A549 (cell line): ENCODE results near the gene NUDCD3. TPM values are rescaled to one million over a fixed set of nuclear protein-coding genes. Genes with fewer than 3 reads are reported as not detected.

Experiments used
- ATAC-seq, 2 experiments: fragments of 200-7000 bp in 1 of 2; fragments of >200 bp in 1 of 2; cut with Nextera tagmentation in 1 of 2; cut with Tn5 transposase in 1 of 2; 3 replicates each; pipeline versions ENCODE4 v1.8.0 to v1.9.1; 2018 to 2020; ENCODE audit warnings: mild to moderate bottlenecking in 1 of 2, moderate library complexity in 1 of 2
- CTCF ChIA-PET: fragments of 300-600 bp; sonication (Branson Sonifier 250); formaldehyde crosslinking; extraction: SDS; loops from one replicate; lab custom pipeline; 2021; ENCODE audit warnings: antibody characterized with exemption, inconsistent platforms; lab: Yijun Ruan, JAX
- POLR2A ChIA-PET: fragments of 350-600 bp; formaldehyde crosslinking; extraction: SDS; loops from one replicate; lab custom pipeline; 2021; ENCODE audit warnings: antibody characterized with exemption, inconsistent platforms; lab: Yijun Ruan, JAX
- DNase-seq, 2 experiments: peaks; one replicate each; pipeline versions ENCODE4 v3.0.0 to v3.0.0-alpha.2; 2011 to 2016; ENCODE audit warnings: low read depth in 1 of 2, low spot score in 1 of 2
- FAIRE-seq: peaks from 2 replicates; lab custom pipeline; 2011; peaks lifted over from hg19 to GRCh38; lab: Jason Lieb, UNC
- H3K27ac ChIP-seq, 2 experiments: fragments of >200 bp; sonication (Bioruptor Twin); formaldehyde crosslinking; 3 replicates each; pipeline ENCODE4 v1.5.1; 2016 to 2017
- H3K4me1 ChIP-seq: fragments of >200 bp; sonication (Bioruptor Twin); formaldehyde crosslinking; 3 replicates; pipeline ENCODE4 v1.6.1; 2016
- H3K4me2 ChIP-seq: fragments of >200 bp; sonication (Bioruptor Twin); formaldehyde crosslinking; 3 replicates; pipeline ENCODE4 v1.6.1; 2016
- H3K4me3 ChIP-seq: fragments of >200 bp; sonication (Bioruptor Twin); formaldehyde crosslinking; 3 replicates; pipeline ENCODE4 v1.5.1; 2016
- H3K9me3 ChIP-seq: fragments of >200 bp; sonication (Bioruptor Twin); formaldehyde crosslinking; 3 replicates; pipeline ENCODE4 v1.6.1; 2016
- CBX8 ChIP-seq: fragments of 200-600 bp; sonication (generic); IDR thresholded peaks from 2 replicates; pipeline ENCODE4 v1.6.1; 2016
- CEBPB ChIP-seq, 2 experiments: fragments of >200 bp in 1 of 2; sonication (Bioruptor Twin) in 1 of 2; formaldehyde crosslinking in 1 of 2; IDR thresholded peaks; 2 replicates each; pipeline ENCODE4 v1.6.1; 2012 to 2016
- EHMT2 ChIP-seq: fragments of 200-600 bp; sonication (generic); IDR thresholded peaks from 2 replicates; pipeline ENCODE4 v1.6.1; 2016; ENCODE audit warnings: antibody characterized with exemption, low read depth, mild to moderate bottlenecking, moderate library complexity
- EP300 ChIP-seq, 2 experiments: fragments of >200 bp; sonication (Bioruptor Twin); formaldehyde crosslinking; IDR thresholded peaks; 2 replicates in 1 of 2; 3 replicates in 1 of 2; pipeline ENCODE4 v1.6.1; 2016 to 2017
- FOXS1 ChIP-seq: fragments of 250-450 bp; sonication (Bioruptor Pico); IDR thresholded peaks from 2 replicates; pipeline ENCODE4 v1.5.0; 2020; ENCODE audit warnings: mild to moderate bottlenecking, moderate library complexity
- HOXB5 ChIP-seq: fragments of 250-450 bp; sonication (Bioruptor Pico); IDR thresholded peaks from 2 replicates; pipeline ENCODE4 v1.5.0; 2020; ENCODE audit warnings: mild to moderate bottlenecking, moderate library complexity
- JUN ChIP-seq, 2 experiments: fragments of >200 bp; sonication (Bioruptor Twin); formaldehyde crosslinking; IDR thresholded peaks; 2 replicates in 1 of 2; 3 replicates in 1 of 2; pipeline ENCODE4 v1.6.1; 2016 to 2017
- KDM5A ChIP-seq: fragments of 200-600 bp; sonication (generic); IDR thresholded peaks from 2 replicates; pipeline ENCODE4 v1.6.1; 2016; ENCODE audit warnings: antibody characterized with exemption, mild to moderate bottlenecking
- NFE2L2 ChIP-seq: fragments of 150-350 bp; conservative IDR thresholded peaks from 2 replicates; pipeline ENCODE4 v1.6.1; 2014; ENCODE audit warnings: low read length
- POLR2A ChIP-seq: IDR thresholded peaks from 2 replicates; pipeline ENCODE4 v1.6.1; 2012; ENCODE audit warnings: mild to moderate bottlenecking, low read length
- RAD21 ChIP-seq, 2 experiments: fragments of >200 bp in 1 of 2; sonication (Bioruptor Twin) in 1 of 2; formaldehyde crosslinking in 1 of 2; IDR thresholded peaks in 1 of 2; conservative IDR thresholded peaks in 1 of 2; 2 replicates in 1 of 2; 3 replicates in 1 of 2; pipeline ENCODE4 v1.6.1; 2012 to 2018; ENCODE audit warnings: inconsistent platforms in 1 of 2
- RARB ChIP-seq: fragments of 250-450 bp; sonication (Bioruptor Pico); IDR thresholded peaks from 2 replicates; pipeline ENCODE4 v1.8.0; 2021; ENCODE audit warnings: mild to moderate bottlenecking, moderate library complexity
- RNF2 ChIP-seq: fragments of 200-600 bp; sonication (generic); IDR thresholded peaks from 2 replicates; pipeline ENCODE4 v1.6.1; 2016; ENCODE audit warnings: low read depth, mild to moderate bottlenecking, antibody characterized with exemption, moderate library complexity, borderline replicate concordance
- TFCP2L1 ChIP-seq: fragments of 250-450 bp; sonication (Bioruptor Pico); IDR thresholded peaks from 2 replicates; pipeline ENCODE4 v1.5.0; 2021; ENCODE audit warnings: mild to moderate bottlenecking
- TP53 ChIP-seq: fragments of 250-450 bp; sonication (Bioruptor Pico); IDR thresholded peaks from 2 replicates; pipeline ENCODE4 v1.5.0; 2021; ENCODE audit warnings: mild to moderate bottlenecking, moderate library complexity
- ZNF302 ChIP-seq: fragments of 250-450 bp; sonication (Bioruptor Pico); IDR thresholded peaks from 2 replicates; pipeline ENCODE4 v1.9.0; 2021; ENCODE audit warnings: inconsistent platforms, mild to moderate bottlenecking, moderate library complexity
- ZSCAN20 ChIP-seq: fragments of 250-450 bp; sonication (Bioruptor Pico); IDR thresholded peaks from 2 replicates; pipeline ENCODE4 v1.8.0; 2022; ENCODE audit warnings: mild to moderate bottlenecking, moderate library complexity
- WGBS: methylation state at CpG from one replicate; pipeline ENCODE4 v1.1.6; 2017; ENCODE audit errors: missing lambda C conversion rate; 5-methylcytosine and 5-hydroxymethylcytosine counted together
- polyA plus RNA-seq, 4 experiments: library from polyadenylated mRNA; depleted of rRNA in 3 of 4; stranded (reverse); fragments of >200 nt; fragmentation: RNase III in 1 of 4; extraction: RNeasy Plus Mini Kit Qiagen cat#74134 plus additional on column Dnase treatment in 1 of 4; gene quantifications; 2 replicates in 3 of 4; 3 replicates in 1 of 4; pipeline ENCODE4 v1.2.3, GENCODE V29; 2011 to 2017
- TF ChIP-seq, protein P1 (sequence below): fragments of 200-600 bp; sonication (generic); IDR thresholded peaks from 2 replicates; pipeline ENCODE4 v1.6.1; 2016; ENCODE audit warnings: antibody characterized with exemption, mild to moderate bottlenecking, moderate library complexity
- TF ChIP-seq, protein P2 (sequence below): fragments of >200 bp; sonication (Bioruptor Twin); formaldehyde crosslinking; IDR thresholded peaks from 2 replicates; pipeline ENCODE4 v1.6.1; 2016
- TF ChIP-seq, protein P3 (sequence below): IDR thresholded peaks from 2 replicates; pipeline ENCODE4 v1.6.1; 2012; ENCODE audit warnings: low read depth, borderline replicate concordance

NUDCD3 gene
- polyA plus RNA-seq, 2 of the 4 experiments (the other 2 are of a cell fraction): 44.3 to 66.3 TPM

GRCh38 chr7:44401692-44402091 is 88.8 kb downstream of the NUDCD3 start:
- Histone ChIP-seq H3K9me3 (no peaks in the 10 kb centered on the region), H3K27ac (no peak overlapping the region), H3K4me1 (no peaks in the 10 kb centered on the region), H3K4me3 (no peak overlapping the region), H3K4me2 (no peak overlapping the region)
- no peak for ATAC-seq
- no peak for FAIRE-seq
- WGBS: 92% methylated on average over 4 of the region's 4 CpGs
- no peak for TF ChIP-seq EHMT2
- no peak for DNase-seq
- ChIA-PET POLR2A (no interaction called here), CTCF (interaction anchor here (1.2 to 2.4 kb wide), 4 partner anchors 10 to 164 kb away, joined by 4 to 6 read pairs (median 4); no protein-coding TSS in a partner anchor)

DNA sequence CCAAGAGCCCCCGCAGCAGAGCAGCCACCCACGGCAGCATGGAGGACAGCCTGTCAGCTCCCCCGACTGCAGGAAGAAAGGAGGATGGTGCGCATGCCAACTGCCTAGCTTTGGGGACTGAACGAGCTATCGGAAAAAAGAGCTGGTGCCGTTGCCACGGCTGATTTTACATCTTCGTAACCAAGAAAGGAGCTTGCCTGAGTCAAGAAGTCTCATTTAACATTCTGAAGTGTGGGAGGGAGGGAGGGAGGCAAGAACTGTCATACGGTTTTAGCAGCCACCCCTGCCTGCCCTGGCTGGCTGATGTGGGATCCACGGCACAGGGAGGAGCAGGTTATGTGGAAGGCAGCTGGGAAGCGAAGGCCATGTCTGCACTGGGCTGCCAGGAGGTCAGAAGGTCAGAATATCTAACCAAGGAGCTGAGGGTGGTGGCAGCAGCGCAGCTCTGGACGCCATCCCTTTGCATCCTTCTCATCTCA is 90.4 kb downstream of the NUDCD3 start:
- no peak for DNase-seq
- no peak for TF ChIP-seq CBX8
- no peak for TF ChIP-seq FOXS1 (CRISPR knock-in tag)
- TF ChIP-seq EHMT2: no peak
- TF ChIP-seq, protein P1, sequence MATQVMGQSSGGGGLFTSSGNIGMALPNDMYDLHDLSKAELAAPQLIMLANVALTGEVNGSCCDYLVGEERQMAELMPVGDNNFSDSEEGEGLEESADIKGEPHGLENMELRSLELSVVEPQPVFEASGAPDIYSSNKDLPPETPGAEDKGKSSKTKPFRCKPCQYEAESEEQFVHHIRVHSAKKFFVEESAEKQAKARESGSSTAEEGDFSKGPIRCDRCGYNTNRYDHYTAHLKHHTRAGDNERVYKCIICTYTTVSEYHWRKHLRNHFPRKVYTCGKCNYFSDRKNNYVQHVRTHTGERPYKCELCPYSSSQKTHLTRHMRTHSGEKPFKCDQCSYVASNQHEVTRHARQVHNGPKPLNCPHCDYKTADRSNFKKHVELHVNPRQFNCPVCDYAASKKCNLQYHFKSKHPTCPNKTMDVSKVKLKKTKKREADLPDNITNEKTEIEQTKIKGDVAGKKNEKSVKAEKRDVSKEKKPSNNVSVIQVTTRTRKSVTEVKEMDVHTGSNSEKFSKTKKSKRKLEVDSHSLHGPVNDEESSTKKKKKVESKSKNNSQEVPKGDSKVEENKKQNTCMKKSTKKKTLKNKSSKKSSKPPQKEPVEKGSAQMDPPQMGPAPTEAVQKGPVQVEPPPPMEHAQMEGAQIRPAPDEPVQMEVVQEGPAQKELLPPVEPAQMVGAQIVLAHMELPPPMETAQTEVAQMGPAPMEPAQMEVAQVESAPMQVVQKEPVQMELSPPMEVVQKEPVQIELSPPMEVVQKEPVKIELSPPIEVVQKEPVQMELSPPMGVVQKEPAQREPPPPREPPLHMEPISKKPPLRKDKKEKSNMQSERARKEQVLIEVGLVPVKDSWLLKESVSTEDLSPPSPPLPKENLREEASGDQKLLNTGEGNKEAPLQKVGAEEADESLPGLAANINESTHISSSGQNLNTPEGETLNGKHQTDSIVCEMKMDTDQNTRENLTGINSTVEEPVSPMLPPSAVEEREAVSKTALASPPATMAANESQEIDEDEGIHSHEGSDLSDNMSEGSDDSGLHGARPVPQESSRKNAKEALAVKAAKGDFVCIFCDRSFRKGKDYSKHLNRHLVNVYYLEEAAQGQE: no peak
- TF ChIP-seq TFCP2L1 (CRISPR knock-in tag): no peak
- no peak for TF ChIP-seq RARB (CRISPR knock-in tag)
- TF ChIP-seq ZNF302 (CRISPR knock-in tag): no peak
- no peak for TF ChIP-seq NFE2L2
- TF ChIP-seq JUN (IDR thresholded peaks at IDR 0.05): no peak
- no peak for TF ChIP-seq TP53 (CRISPR knock-in tag)
- TF ChIP-seq RAD21 (conservative IDR thresholded peaks at IDR 0.05 in 1 of 2, IDR thresholded peaks at IDR 0.05 in 1 of 2): no peak
- no peak for TF ChIP-seq EP300 (IDR thresholded peaks at IDR 0.05)
- no peak for TF ChIP-seq KDM5A
- TF ChIP-seq HOXB5 (CRISPR knock-in tag): no peak
- no peak for TF ChIP-seq POLR2A
- no peak for TF ChIP-seq CEBPB (IDR thresholded peaks at IDR 0.05)
- TF ChIP-seq, protein P2, sequence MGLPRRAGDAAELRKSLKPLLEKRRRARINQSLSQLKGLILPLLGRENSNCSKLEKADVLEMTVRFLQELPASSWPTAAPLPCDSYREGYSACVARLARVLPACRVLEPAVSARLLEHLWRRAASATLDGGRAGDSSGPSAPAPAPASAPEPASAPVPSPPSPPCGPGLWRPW: no peak
- TF ChIP-seq RNF2: no peak
- TF ChIP-seq ZSCAN20 (CRISPR knock-in tag): no peak
- TF ChIP-seq, protein P3, sequence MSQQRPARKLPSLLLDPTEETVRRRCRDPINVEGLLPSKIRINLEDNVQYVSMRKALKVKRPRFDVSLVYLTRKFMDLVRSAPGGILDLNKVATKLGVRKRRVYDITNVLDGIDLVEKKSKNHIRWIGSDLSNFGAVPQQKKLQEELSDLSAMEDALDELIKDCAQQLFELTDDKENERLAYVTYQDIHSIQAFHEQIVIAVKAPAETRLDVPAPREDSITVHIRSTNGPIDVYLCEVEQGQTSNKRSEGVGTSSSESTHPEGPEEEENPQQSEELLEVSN: no peak
- TF ChIP-seq, all 56 proteins: peak for 0
- H3K4me2 ChIP-seq: no peak overlapping the region
- H3K9me3 ChIP-seq: no peaks in the 10 kb centered on the region
- H3K27ac ChIP-seq: no peak overlapping the region
- ATAC-seq (no peak), FAIRE-seq (no peak)
- WGBS: 91% methylated on average over 14 of the region's 14 CpGs
- ChIA-PET CTCF (interaction anchor here (0.6 to 2.4 kb wide), 4 partner anchors 8 to 76 kb away, joined by 3 to 6 read pairs (median 4); no protein-coding TSS in a partner anchor), POLR2A (no interaction called here)
- H3K4me1 ChIP-seq: no peaks in the 10 kb centered on the region
- no peak overlapping the region for H3K4me3 ChIP-seq
